NCI-H82 (cell line): Measurements from ENCODE around the gene KCNQ1.
A peak's percentile ranks its signal among the peaks of the same experiment; 100 is the strongest.

Source experiments
- DNase-seq: peaks from one replicate; lab custom pipeline; 2025; lab: John Stamatoyannopoulos, UW

Gene KCNQ1

DNA sequence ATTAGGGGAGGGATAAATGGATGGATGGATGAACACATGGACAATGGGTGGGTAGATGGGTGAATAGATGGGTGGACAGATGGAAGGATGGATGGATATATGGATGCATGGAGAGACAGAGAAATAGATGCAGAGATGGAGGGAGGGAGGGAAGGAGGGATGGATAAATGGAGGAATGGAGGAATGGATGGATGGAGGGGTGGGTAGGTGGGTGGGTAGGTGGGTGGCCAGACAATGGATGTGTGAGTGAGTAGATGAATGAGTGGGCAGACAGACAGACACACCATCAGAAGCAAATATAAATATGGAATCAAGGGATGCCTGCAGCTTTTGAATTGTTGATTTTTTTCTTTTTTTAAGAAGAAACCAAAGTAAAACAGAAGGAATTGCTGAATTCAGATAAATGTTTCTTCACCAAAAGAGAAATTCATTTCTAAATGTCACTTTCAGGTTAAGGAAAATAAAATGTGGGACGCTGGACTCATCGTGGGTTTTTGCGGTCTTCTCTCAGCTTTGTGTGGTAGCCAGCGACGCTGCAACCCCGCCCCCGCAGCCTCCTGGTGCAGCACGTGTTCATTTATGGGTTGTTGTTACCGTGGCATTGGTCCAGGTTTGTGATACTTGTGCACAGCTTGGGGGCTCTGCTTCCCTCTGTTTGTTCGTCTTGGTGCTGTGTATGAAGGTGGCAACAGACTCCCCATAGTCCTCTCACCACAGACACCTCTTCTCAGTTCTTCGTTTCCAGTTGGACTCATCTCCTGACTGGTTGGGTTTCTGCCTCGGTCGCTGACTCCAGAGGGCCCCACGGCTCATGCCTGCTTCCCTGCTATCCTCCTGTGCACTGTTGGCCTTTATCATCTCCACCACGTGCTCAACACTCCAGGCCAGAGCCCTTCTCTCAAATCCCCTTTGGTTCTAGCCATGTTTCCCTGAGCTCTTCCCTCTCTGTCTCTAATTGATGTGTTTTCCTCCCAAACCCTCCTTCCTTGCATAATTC, 364.3 kb downstream of the KCNQ1 start:
- no peak for DNase-seq

- DNase-seq, result no peak
Observed at GRCh38 chr11:2809854-2810253, 365.0 kb downstream of the KCNQ1 start.

- DNase-seq, result no peak
Observed at GRCh38 chr11:2810411-2811205, 365.8 kb downstream of the KCNQ1 start.

- no peak for DNase-seq
Observed at GRCh38 chr11:2811206-2812091, 366.6 kb downstream of the KCNQ1 start.

DNA sequence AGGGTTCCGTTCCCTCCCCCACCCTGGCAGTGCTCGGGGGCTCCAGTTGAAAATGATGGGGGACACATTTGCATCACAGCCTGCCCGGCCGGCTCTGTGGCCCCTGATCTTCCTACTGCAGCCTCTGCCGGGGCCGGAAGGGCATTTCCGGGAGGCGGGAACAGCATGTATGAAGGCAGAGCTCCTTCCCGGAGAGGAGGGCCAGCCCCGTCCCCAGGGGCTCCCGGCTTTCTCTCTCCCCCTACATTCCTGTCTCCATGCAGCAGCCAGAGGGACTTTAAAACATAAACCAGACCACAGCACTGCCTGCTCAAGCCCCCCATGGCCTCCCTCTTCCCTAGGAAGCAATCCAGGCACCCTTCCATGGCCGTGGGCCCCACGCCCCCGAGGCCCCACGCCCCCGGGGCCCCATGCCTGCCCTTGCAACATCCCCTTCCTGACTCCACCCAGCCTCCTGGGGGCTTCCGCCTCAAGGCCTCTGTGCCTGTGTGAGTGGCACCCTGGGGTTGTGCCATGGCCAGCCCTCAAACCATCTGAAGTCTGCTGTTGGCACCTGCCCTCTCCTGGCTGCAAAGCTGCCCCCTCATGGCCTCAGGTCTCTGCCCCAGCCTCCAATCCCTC, 367.7 kb downstream of the KCNQ1 start:
- no peak for DNase-seq

DNA sequence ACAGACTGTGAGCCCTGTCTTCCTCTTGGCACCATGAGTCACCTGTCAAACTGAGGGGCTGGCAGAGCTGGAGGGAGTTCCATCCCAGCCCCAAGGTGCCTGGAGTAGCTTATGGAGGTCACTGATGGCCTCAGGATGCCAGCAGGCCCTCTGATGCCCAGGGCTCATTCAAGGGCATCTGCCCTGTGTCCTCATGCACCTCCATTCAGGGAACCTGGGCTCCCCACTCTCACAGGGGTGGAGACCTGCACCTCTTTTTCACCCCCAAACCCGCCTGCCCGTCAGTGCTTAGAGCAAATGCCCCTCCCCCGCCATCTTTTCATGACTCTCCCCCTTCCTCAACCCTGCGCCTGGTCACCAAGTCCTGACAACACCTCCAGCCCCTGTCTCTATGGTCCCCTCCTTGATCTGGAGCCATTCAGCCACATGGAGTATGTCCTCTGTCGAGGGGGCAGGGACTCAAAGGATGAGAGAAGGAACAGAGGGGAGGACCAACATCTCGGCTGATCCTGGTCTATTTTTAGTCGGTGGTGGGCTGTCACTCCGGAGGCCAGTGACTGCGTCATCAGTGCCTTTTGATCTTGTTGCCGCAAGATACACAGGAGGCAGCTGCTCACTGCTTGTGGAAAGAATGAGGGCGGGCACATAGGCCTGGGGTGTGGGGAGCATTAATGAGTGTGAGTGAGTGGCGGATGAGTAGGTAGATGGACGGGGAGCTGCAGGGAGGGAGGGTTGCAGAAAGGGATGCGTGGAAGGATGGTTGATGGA, 368.5 kb downstream of the KCNQ1 start:
- peak; percentile 20 for DNase-seq

DNA sequence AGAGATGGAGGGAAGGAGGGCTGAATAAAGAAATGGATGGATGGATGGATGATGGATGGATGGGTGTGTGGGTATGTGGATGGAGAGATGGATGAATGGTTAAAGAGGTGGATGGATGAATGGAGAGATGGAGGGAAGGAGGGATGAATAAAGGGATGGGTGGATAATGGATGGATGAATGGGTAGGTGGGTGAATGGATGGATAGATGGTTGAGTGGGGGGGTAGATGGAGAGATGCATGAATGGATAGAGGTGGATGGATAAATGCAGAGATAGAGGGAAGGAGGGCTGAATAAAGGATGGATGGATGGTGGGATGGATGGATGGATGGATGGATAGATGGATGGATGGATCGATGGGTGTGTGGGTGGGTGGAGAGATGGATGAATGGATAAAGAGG, 369.2 kb downstream of the KCNQ1 start:
- no peak for DNase-seq

DNA sequence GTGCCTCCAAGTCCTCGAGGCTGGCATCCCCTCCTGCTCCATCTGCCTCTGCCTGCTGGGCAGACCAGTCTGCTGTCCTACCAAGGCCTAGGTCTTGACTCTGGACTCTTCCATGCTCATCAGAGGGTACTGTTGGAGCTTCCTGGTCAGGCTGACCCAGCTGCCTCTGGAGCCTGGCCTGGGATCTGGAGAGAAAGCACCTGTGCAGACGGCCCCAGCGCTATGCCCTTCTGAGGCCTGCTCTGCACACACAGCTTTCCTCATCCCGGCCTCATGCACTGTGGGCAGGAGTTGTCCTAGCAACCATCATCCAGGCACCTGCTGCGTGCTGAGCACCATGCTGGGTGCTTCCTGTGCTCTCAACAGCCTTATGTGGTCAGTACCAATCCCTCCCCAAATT, 369.9 kb downstream of the KCNQ1 start:
- DNase-seq, result no peak

DNA sequence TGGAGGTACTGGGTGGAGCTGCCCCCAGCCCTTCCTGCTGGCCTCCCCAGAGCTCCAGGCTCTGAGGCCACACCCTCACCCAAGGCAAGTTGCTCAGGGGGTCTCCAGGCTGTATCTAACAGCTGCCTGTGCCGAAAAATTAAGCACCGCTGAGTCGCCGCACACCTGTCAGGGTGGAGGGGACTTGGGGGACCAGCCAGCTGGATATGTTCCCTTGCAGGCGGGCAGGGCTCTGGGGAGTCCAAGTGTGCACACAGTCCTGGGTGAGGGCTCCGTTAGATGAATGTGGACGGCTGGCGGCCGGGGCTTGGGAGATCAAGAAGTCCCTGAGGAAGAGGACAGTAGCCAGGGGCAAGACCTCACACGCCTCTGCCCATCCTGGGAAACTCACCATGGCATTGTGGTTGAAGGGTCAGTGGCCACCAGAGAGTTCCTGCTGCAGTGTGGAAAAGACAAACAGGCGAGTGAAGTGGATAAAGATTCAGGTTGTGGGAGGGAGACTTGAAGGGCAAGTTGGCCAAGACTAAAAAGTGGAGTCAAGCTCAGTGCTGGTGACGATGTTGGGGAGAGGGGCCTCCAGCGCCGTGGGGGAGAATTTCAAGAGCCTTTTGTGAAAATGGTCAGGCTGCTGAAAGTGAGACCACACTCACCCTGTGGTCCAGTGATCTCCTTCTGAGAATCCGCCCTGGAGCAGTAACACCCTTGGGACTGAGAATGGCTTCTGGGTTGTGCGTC, 371.1 kb downstream of the KCNQ1 start:
- DNase-seq, result no peak

DNA sequence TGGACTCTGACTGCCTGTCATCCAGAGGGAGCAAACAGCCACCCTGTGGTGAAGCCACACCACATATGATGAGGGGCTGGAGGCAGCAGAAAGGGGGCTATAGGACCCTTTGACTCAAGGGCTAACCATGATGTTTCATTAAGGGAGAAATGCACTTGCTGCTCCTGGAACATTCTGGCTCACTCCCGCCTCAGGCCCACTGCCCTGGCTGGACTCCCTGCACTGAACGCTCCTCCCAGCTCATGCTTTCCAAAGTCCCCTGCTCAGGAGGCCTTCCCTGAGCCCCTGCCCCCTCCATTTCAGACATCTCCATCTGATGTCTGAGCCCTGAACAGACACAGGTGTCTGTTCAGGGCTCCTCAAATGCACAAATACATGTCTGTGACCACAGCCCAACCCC, 371.7 kb downstream of the KCNQ1 start:
- DNase-seq, result no peak

DNA sequence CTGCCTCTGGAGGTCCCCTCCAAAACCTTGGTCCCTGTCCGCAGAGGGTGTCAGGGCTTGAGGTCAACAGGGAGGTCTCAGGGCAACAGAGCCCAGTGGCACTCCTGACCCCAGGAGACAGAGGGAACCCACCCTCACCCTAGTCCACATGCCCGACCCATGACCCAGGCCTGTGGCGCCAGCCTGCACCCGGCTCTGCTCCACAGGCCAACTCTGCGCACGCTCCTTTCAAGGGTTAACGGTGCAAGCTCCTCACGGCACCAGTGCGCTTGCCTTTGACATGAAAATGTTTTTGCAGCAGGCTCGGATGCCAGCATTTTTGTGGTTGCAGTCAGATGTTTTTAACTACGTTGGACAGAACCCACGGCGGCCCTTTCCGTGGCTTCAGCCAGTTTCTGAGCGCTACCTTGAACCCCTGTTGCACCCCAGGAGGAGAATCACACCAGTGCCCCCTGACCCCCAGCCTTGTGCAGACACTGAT, 372.2 kb downstream of the KCNQ1 start:
- no peak for DNase-seq

GRCh38 chr11:2817431-2817830, 372.6 kb downstream of the KCNQ1 start:
- DNase-seq, result no peak

DNA sequence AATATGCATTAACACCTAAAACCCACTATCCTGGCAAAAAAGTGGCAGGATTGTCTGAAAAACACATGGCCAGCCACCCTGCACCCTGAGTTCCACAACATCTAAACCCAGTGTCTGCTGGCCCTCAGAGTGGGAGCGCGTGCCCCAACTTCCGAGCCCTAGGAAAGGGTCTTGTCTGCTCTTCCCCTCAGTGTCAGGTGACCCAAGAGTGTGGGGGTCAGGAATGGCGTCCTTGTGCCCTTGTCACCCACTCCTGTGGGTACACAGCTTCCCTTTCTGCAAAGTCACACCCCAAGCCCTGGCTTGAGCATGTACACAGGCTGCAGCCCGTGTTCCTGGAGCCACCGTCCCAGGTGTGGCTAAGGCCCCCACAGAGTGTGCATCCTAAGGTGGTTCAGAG, 373.2 kb downstream of the KCNQ1 start:
- no peak for DNase-seq

DNA sequence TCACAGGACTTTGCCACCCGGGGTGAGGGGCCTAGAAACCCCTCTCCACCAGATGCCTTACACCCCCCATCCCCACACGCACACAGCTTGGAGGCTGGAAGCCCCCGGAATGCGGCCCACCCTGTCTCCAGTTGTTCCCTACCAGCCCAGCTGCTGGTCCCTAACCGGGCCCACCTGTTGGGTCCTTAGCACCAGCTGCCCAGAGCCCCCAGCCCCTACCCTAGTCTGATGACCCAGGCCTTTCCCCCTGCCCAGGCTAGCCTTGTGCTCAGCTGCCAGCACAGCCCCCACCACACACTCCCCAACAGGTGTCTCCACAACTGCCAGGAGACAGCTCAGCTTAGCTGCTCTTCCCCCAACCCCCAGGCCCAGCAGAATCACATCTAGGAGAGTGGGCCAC, 373.7 kb downstream of the KCNQ1 start:
- no peak for DNase-seq

DNA sequence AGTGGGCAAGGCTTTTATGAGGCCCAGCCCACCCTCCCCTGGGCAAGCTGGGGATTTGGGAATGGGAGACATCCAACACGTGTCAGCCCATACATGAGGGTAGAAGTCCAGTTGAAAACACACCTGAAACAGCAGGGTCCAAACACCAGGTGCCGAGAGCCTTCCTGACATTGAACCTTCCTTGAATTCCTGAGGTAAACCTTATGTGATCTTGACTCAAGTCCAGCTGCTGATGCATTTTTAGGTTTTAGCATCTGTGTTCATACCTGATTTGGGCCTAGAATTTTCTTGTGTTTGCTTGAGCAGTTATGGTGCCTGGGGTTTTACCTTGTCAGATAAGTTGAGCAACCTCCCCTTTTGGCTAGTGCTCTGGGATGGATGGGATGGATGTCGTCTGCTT, 374.5 kb downstream of the KCNQ1 start:
- DNase-seq, result no peak

- DNase-seq, result no peak
Observed at GRCh38 chr11:2820976-2821375, 376.2 kb downstream of the KCNQ1 start.

DNA sequence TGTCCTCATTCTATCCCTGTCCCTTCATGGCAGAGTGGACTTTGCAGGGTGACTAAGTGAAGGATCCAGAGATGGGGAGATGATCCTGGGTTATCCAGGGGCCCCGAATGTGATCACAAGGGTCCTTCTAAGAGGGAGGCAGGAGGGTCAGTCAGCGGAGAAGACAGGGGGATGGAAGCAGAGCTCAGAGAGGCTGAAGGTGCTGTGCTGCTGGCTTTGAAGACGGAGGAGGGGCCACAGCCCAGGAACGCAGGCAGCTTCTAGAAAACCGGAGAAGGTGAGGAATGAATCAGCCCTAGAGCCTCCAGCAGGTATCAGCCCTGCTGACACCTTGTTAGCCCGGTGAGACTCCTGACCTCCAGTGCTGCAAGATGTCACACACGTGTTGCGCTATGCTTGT, 377.1 kb downstream of the KCNQ1 start:
- DNase-seq, result no peak

DNA sequence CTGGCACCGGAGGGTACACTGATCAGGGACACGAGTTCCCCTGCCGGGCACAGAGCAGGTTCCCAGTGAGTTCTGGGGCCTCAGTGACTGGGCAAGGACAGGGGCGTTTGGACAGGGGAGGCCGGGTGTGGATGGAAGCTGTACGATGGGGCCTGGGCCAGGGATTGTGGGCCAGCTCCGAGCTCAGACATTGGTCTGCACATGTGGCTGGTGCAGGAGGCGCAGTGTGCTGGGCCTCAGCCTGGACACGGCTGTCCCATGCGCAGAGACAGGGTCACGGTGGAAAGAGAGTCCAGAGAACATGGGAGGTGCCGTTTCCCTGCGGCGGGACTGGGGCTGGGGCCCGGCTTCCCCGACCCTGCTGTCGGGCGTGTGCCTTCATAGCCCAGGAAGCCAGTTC, 380.0 kb downstream of the KCNQ1 start:
- no peak for DNase-seq

DNA sequence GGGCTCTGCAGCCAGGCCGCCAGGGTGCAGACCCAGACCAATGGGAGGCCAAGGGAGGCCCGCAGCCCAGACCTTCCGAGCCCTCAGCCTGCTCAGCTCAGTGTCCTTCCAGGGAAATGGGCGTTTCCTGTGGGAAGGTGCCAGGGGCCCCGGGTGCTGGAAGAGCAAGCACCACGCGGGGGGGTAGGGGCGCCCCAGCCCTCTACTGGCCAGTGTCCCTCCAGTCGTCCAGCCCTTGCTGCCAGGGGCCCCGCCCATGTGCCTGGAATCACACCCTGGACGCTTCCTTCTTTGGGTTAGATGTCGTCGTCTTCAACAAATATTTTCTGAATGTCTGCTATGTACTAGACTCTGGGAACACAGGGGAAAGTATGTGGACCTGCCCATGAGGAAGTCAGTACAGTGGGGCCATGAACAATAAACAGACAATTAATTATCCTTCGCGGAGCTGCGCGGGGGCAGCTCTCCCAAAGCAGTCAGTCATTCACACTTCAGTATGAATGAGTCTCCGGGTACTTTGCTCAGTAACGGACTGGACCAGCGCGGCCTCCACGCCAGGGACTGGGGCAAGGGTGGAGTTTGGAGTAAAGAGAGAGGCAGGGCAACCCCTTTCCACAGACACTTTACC, 380.6 kb downstream of the KCNQ1 start:
- DNase-seq, result no peak
